HG02885 (cell line): ENCODE results near the gene ZSCAN5C.

ENCODE experiments used
- ATAC-seq: cut with Tn5 transposase; IDR thresholded peaks from one replicate; pipeline ENCODE4 v1.9.1; 2021; ENCODE audit warnings: mild to moderate bottlenecking; ENCODE audit not compliant: unreplicated experiment, poor library complexity

ZSCAN5C gene

GRCh38 chr19:56258272-56258671 lies 56.2 kb downstream of the ZSCAN5C start:
- no peak for ATAC-seq
